Measurements from ENCODE around the gene KIAA1549. TPM values are rescaled to one million over a fixed set of nuclear protein-coding genes. Genes with fewer than 3 reads are reported as not detected.

KIAA1549 gene
- total RNA-seq, 1 donor from 2014 or later, result 2.4 TPM

DNA sequence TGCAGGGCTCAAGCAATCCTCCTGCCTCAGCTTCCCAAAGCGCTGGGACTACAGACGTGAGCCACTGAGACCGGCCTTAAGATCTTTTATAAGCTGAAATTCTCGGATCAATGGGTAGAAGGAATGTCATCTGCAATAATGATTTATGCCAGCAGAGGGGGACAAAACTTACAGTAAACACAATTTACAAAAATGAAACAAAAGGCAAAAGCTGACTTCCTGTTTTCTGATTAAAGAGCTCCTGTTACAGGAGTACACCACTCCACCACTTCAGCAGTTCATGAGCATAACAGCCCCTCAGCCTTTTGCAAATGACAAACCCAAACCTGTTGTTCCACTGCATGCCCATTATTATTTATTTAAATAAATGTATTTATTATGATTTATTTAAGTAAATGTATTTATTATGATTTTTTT lies 94.7 kb downstream of the KIAA1549 start:
- DNase-seq (ENCODE audit: low spot score), result no peak

DNA sequence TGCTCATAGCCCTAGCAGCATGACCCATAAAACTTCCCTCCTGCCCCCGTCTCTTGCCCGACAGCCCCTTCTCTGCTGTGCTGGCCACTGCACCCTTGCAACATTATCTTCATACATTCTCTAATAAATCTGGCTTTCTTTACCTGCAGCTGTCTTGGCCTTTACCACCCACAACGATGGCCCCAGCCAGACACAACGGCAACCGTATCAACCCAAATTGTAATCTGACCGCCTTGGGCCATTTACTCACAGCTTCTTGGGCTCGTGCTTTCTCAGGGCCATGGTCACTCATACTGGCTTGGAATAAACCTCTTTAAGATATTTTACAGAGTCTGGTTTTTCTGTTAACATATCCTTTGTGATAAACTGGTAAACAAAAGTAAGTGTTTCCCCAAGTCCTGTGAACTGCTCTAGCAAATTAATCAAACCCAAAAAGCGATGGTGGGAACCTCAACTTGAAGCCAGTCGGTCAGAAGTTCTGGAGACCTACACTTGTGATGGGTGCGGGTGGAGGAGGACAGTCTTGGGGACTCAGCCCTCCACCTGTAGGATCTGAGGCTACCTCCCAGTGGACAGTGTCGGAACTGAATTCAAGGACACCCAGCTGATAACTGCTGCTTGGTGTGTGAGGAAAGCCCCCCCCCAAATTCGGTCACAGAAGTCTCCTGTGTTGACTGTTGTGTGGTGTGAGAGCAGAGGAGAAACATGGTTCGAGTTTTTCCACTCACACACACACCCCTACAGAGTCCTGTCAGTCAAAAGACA lies 95.6 kb downstream of the KIAA1549 start:
- no peak for DNase-seq (ENCODE audit: low spot score)

DNA sequence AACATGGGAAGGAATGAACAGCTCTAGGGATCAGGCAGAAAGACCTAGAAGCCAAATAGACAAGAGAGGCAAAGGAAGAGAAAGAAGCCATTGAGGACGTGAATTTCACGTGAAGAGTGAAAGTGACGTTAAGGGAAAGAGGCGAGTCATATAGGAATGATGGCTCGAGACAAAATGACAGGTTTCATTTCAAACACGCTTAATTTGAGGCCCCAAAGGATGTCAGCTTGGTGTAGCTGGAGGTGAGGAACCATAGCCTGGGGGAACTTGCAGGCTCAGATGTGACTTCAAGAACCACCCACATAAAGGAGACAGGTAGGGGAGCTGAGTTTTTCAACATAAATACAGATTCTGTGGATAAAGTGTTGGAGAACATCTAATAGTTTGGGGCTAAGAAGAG lies 98.9 kb downstream of the KIAA1549 start:
- DNase-seq (ENCODE audit: low spot score), result no peak

DNA sequence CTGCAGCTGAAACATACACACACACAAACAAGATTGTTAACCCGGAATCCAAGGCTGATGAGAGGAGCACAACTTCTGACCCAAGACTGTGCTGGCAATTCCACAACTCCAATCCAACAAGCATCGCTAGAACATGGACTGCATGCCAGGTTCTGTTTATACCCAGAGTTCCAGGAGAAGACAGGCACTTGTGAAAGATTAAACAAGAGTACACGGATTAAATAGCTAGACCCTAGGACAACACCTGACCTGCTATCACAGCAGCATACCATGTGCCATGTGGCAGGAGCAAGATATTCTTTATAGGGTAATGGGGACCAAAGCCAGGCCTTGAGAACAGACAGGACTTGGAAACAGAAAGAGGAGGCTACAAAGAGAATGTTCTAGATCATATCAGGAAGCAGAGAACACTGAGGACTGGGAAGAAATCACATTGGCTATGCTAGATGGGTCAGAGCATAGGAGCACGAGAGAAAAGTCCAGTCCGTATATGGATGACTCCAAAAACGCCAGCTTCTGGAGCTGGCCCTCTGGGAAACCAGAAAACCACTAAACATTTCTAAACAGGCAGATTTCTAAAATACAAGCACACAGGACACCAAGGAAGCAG lies 99.5 kb downstream of the KIAA1549 start:
- DNase-seq (ENCODE audit: low spot score), result no peak

DNA sequence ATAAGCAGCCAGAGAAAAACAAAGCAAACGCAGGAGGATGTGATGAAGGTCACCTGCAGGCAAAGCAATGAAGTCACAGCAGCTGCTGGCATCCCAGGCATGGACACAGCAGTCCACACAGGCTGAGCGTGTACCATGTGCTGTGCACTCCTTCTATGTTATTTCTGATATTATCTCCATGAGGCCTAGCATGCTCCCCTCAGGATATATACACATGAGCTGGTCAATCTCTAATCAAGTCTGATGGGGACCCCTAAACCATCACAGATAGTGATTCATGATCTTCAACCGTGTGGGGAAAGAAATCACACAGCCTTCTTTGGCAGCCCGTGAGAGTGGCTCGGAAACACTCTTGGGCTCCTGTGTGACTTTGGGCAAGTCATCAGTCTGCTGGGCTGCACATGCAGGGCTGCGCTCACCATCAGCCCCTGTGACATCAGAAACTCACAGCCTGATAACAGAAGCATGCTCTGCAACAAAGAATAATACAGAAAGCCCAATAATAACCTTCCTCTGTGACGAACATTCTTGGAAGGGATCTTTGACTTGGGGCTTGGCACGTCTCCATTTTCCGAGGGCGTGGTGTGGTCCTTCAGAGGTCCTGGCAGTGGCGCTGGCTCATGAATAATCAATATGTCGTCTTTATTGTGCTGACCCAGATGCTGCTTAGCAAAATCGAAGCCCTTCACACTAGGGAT lies 100.2 kb downstream of the KIAA1549 start:
- no peak for DNase-seq (ENCODE audit: low spot score)

DNA sequence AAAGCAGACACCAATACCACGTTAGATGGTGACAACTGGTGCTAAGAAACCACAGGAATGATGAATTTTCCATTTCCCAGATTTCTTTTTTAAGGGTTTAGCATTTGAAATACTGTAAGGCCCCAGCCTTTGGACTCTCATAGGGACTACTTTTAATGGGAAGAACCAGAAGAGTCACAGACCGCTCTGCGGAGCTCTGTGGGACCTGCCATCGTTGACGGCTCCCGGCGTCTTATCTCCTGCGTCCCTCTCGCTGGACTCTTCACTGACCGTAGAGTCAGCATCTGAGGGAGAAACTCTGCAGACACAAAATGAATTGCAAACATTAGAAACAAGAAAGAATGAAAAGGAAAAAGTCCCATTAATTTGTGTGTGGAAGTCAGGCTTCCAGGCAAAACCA lies 101.8 kb downstream of the KIAA1549 start:
- no peak for DNase-seq (ENCODE audit: low spot score)

DNA sequence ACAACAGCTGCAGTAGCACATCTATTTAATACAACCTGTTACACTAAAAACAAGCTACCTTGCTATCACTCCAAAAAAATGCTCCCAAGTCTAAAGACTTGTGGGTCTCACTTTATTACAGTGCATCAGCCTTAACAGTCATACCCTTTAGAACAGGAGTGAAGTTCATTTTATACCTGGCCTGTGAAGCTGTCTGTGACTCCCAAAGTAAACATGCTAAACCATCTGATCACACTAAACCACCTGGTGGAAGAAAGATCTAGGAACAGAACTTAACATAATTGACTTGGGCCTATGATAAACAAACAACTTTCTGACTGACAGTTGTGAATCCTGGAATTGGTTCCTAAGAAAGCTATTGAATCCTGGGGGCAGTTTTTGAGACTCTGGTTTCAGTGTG lies 102.3 kb downstream of the KIAA1549 start:
- DNase-seq (ENCODE audit: low spot score), result no peak

DNA sequence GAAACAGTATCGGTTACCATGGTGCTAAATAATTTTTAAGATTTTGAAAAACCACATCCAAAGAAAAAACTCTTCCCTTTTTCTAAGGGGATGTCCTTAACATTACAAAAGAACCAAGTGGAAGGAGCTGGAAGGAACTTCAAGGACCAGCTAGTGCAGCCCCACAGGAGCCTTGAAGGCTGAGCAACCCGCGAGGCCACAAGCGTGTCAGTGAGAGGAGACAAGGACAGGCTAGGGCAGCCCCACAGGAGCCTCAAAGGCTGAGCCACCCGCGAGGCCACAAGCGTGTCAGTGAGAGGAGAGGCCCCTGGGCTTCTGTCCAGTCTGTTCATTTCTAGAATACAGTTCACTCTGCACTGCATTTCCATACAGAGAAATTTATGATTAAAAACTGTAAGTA lies 103.1 kb downstream of the KIAA1549 start:
- no peak for DNase-seq (ENCODE audit: low spot score)

DNA sequence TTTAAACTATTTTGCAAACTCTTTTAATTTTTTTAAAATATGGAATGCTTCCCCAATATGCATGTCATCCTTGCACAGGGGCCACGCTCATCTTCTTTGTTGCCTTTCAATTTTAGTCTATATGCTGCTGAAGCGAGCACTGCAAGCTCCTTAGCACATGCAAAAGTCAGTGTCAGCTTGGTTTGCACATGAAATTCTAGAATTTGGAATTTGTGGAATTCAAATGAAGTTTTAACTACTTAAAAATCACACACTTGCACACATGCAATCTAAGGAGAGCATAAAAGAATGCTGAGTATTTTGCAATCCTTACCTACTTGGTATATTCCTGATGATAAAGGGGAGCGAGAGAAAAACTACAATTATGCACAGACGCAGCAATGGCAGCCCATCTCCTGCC lies 104.9 kb downstream of the KIAA1549 start:
- no peak for DNase-seq (ENCODE audit: low spot score)

DNA sequence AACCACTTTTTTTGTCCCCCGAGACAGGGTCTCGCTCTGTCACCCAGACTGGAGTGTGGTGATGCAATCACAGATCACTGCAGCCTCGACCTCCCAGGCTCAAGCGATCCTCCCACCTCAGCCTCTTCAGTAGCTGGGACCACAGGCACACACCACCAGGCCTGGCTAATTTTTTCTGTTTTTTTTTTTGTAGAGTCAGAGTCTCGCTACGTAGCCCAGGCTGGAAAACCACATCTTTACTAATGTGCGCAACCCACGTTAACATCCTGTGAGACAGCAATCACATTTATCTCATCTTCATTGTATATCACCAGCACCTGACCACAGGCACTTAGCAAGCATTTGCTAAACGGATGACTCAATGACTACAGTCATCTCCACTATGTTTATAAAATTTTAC lies 105.4 kb downstream of the KIAA1549 start:
- no peak for DNase-seq (ENCODE audit: low spot score)

DNA sequence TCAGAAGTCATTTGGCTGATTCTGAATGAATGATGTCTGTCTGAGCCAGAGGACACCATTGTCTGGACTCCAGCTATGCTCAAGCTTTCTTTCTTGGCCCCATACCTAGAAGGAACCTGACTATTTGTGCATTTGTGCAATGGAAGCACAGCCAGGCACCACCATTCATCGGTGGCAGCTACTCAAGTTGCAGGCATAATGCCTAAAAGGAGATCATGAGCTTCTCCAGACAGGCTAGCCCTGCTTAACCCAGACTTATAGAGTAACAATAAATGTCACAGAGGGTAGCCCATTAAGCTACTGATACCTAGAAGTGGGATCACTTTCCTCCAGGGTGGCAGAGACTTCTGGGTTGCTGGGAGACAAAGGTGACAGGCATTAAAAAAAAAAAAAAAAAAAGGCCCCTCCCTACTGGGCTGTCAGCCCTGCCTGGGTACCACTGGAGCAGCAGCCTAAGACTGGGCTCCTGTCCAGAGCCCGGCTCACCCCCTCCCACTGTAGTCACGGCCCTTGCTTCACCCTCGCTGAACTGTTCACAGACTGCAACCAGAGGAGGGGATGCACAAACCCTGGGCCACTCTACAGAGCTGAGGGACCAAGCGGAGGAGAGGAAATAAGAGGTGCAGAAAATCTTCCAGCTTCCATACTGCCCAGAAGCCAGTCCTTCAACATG lies 107.8 kb downstream of the KIAA1549 start:
- DNase-seq (ENCODE audit: low spot score), result no peak

DNA sequence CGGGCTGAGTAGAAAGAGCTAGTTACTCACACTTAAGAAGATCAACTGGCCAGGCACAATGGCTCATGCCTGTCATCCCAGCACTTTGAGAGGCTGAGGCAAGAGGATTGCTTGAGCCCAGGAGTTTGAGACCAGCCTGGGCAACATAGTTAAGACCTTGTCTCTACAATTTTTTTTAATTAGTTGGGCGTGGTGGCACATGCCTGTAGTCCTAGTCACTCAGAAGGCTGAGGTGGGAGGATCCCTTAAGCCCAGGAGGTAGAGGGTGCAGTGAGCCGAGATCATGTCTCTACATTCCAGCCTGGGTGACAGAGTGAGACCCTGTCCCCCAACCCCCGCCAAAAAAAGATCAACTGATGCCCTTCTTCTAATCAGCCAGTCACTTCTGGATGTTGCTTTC lies 108.6 kb downstream of the KIAA1549 start:
- DNase-seq (ENCODE audit: low spot score), result no peak

DNA sequence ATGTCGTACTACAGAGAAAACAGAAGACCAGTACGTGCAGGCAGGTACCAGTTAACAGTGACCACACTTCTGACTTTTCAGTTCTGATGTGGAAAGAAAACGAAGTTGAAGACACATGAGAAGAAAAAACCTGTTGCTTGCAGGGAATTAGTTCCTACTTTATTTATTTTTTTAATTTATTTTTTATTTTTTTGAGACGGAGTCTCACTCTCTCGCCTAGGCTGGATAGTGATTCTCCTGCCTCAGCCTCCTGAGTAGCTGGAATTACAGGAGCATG lies 109.4 kb downstream of the KIAA1549 start:
- DNase-seq (ENCODE audit: low spot score), result no peak

DNA sequence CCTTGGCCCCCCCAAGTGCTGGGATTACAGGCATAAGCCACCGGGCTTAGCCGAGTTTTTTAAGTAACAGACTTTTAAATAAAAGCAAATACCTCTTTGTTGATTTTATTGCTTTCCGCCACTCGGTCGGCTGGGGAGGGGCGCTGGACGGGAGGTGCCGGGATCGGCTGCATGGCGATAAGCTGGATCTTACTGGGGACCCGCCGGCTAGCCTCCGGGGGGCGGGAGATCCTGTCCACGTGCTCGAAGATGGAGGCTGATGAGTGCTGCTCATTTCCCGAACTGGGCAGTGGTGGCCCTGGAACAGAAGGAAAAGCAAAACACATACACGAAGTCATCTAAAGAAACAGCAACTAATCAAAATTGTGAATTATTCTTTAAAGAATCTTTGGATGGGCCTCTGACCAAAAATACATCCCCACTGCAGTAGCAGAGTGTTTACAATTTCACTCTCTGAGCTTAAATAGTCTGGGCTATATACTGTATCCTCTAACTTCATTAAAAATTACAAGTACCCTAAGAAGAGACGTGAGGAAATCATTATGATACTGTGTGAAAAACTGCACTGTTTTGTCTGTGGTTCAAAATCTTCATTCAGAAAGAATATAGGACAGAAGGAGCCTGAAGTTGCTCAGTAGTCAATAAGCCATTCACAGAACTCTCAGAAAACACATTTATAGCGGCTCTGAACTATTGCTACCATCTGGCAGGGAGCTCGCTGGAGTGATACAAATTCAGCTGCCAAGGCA lies 110.0 kb downstream of the KIAA1549 start:
- no peak for DNase-seq (ENCODE audit: low spot score)

DNA sequence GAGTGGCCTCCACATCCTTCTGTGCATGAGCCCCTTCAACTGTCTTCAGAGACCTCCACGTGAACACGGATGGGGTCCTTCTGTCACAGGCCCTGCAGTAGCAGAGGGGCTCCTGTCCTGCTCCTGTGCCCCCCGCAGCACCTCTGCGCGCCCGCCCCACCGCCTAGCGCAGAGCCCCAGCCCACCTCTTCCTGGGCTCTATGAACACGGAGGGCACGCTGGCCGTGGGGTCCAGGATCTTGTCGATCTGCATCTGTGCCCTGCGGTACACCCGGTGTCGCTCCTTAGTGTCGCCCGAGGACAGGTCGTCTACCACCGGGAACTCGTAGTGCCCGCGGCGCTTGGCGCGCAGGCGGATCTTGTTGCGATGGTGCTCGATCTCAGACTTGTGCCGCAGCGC lies 111.8 kb downstream of the KIAA1549 start:
- no peak for DNase-seq (ENCODE audit: low spot score)

DNA sequence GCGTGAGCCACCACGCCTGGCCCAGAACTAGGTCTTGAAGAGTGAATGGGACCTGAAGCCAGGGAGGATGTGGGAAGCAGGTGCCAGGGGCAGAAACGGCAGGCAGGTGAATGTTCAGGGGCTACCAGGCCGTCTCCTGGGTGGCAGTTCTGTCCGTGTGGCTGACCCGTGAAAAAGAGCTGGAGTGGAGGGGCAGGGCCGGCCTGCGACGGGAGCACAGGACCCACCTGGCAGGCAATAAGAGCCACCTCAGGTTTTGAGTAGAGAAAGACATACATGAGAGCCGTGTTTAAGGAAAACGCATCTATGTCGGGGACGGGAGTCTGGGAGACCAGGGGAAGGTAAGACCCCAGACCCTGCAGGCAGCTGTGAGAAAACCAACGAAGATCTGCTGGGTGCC lies 112.5 kb downstream of the KIAA1549 start:
- DNase-seq (ENCODE audit: low spot score), result no peak

DNA sequence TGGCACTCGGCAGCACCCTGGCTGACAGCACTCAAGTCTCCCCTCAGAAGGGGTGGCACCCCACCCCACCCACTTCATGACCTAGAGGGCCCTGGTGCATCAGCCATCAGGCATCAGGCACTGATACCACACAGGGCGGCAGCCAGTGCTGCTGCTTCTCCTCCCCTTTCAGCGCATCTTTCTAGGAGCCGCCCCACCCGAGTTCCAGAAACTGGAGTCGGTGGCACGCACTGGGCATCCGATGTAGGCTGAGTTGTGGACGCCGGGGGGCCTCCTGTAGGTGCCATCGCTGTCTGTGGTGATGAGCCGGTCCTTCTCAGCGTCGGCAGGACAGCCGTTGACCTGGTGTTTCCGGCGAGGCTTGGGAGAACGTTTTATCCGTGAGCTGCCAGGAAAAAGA lies 113.4 kb downstream of the KIAA1549 start:
- no peak for DNase-seq (ENCODE audit: low spot score)

DNA sequence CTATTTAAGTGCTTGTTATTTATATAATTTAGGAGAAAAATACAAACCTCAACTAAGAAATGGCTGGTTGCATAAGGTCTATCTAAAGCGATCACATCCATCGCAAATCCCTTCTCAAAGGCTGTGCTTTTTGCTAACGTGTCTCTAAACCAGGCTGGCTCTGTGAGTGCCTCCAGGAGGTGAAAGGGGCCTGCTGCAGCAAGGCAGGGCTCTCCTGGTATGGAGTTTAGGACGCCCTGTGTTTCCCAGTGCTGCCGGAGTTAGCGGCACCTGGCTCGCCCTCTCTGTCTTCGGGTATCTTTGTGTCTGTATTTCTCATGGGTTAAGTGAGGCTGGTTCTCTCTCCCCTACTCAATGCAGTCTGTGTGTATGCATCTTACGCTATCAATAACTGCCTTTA lies 114.8 kb downstream of the KIAA1549 start:
- DNase-seq (ENCODE audit: low spot score), result no peak

DNA sequence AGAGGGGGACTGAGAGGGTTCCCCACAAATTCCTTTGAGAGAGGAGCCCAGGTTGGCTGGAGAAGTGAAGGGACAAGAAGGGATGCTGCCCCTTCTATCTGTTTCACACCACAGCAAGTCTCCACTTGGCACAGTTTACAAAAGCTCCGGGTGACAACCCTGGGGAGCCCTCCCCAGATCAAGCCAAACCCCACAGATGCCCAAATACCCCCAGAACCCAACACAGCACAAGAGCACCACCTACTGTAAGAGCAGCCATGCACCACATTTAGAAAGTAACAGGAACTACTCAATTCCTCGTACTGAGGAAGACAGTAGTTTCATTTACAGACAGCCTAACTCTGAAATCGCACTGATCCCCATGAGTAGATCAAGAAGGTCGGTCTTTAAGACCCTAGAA lies 115.3 kb downstream of the KIAA1549 start:
- DNase-seq (ENCODE audit: low spot score), result no peak

DNA sequence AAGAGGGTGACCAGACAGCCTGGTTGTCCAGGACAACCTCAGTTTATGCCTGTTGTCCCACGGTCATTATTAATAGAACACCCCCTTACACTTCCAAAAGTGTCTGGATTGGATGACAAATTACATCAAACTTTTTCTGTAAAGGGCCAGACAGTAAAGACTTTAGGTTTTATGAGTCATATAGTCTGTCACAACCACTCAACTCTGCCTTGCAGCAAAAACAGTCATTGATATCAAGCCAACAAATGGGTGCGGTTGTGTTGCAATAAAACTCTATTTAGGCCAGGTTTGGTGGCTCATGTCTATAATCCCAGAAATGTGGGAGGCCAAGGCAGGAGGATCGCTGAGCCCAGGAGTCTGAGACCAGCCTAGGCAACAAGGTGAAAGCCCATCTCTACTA lies 116.5 kb downstream of the KIAA1549 start:
- no peak for DNase-seq (ENCODE audit: low spot score)

DNA sequence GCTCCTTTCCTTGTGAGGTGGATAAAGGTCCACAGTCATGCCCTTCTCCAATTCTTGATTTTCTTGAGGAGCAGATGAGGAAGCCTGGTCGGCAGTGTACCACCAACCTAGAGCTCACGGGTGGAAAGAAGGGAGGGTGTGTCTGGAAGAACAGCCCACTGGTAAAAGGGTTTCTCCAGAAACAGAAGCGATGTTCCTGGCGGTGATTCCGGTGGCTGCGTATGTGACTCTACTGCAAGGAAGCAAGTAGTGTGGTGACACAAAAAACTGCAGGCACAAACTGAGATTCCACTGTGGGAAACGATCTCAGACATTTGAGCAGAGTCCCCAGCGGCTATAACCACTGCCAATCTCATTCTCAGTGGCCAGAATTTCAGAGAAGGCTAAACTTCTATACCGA lies 117.3 kb downstream of the KIAA1549 start:
- no peak for DNase-seq (ENCODE audit: low spot score)

DNA sequence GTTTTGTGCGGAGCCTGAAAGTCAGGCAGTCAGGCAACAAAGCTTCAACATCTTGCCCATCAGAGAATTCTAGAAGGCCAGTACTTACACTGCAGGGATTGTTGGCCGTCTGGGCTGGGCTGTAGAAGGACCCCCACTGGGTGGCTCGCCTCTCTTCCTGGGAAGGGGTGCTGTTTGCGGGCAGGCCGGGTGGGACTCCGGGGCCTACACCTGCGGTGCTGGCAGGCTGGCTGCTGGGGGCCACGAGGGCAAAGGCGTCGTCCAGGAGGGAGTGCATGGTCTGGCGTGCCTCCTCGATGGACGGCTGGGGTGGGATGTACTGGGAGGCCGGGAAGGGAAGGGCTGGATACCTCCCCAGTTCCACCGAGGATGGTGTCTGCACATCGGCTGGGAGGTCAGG lies 120.1 kb downstream of the KIAA1549 start:
- DNase-seq (ENCODE audit: low spot score), result no peak
